ENCODE results near the gene RUNDC3A. TPM values are rescaled to one million over a fixed set of nuclear protein-coding genes. Genes with fewer than 3 reads are reported as not detected.
A peak's percentile ranks its signal among the peaks of the same experiment; 100 is the strongest.
"Not testable (repeated sequence)": the region's sequence is repeated elsewhere in the genome, so short reads cannot be mapped to it uniquely, and the experiment has no call there.

RUNDC3A gene
- total RNA-seq, 1 donor from 2014 or later, result 0.26 TPM

DNA sequence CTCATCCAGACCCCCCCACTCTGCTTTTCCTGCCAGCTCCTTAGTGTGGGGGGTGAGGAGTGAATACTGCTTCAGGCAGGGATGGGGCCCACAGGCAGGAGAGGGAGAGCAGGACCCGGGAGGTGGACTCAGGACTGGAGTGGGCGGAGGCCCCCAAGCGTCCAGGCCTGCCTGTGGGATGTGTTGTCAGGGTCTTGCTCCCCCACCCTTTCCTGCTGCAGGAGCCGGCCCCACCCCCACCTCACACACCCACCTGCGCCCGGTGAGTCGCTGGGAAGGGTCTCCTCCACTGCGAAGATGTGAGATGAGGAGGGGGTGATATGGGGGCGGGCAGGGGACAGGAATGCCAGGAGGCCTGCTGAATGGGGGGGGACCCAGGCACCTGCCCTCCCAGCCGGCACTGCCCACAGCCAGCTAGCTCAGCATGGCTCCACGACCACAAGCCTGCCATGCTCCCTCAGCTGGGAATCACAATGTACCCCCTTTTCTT is 54.1 kb downstream of the RUNDC3A start:
- H3K27me3 ChIP-seq (ENCODE audit: control insufficient read depth, insufficient read depth, low read length), result peaks cover 7% of the 10 kb centered on the region
- FAIRE-seq (no peak), DNase-seq (ENCODE audit: low read depth) (no peak)
- no peak overlapping the region for H3K4me3 ChIP-seq (ENCODE audit: low read depth, low read length)
- no peaks in the 10 kb centered on the region for H3K36me3 ChIP-seq (ENCODE audit: control insufficient read depth, insufficient read depth, low read length)
- no peak for TF ChIP-seq CTCF (IDR thresholded peaks at IDR 0.05; ENCODE audit: insufficient read depth, low read length, severe bottlenecking)

DNA sequence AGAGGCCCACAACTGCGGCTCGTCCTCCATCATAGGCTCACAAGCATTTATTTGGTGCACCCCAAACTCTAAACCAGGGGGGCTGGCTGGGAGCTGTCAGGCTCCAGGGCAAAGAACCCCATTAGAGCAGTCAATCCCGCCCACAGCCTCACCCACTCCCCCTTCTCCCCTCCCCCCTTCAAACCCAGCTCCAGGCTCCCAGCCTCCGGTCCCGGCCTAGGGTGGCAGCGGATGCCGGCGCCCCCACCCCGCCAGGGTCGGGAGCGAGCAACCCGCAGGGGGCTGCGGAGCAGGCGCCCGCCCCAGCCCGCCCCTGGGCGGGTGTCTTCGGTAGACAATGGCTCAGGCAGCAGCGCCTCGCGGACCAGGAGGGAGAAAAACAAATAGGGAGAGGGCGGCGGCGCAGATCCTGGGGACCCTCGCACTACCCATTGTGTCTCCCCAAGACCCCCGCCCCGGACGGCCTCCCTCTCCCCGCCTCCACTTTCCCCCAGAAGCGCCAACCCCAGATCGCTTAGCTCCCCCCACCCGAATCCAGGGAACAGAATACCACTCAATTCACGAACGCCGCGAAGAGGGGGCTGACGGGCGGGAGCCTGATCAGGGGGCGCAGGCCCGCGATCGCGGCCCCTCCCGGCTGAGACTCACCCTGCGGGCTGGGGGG is 54.7 kb downstream of the RUNDC3A start:
- FAIRE-seq (no peak), DNase-seq (ENCODE audit: low read depth) (no peak)
- H3K36me3 ChIP-seq (ENCODE audit: control insufficient read depth, insufficient read depth, low read length), result no peaks in the 10 kb centered on the region
- no peak for TF ChIP-seq CTCF (IDR thresholded peaks at IDR 0.05; ENCODE audit: insufficient read depth, low read length, severe bottlenecking)
- peaks cover 7% of the 10 kb centered on the region for H3K27me3 ChIP-seq (ENCODE audit: control insufficient read depth, insufficient read depth, low read length)
- H3K4me3 ChIP-seq (ENCODE audit: low read depth, low read length), result peak overlapping the region; percentile 40

DNA sequence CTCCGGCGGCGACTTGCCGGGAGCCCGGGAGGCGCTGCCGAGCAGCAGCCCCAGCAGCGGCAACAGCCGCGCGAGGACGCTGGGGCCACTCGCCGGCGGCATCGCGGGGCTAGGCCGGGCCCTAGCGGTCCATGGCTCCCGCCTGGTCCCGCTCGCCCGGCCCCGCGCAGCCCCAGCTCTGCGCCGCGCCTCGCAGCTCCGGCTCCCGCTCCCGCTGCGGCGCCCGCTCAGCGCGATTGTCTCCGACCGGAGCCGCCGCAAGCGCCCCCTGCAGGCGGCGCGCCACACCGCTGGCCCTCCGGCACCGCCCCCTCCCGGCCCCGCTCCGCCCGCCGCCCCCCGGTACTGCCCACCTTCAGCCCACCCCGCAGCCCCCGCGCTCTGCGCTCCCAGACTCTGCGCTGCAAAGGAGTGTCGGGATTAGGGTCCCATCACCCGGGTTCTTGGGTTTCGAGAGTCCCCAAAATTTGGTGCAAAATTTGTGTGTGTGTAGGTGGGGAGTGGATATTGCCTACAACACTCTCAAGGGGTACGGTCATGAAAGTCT is 55.3 kb downstream of the RUNDC3A start, which contains the start of gene FAM171A2:
FAM171A2 (minus strand) TSS at position 241 of the 547 bp plus-strand sequence; CDS start at position 102, 139 bp downstream.
- peak; percentile 53 for TF ChIP-seq CTCF (IDR thresholded peaks at IDR 0.05; ENCODE audit: insufficient read depth, low read length, severe bottlenecking)
- Histone ChIP-seq H3K4me3 (ENCODE audit: low read depth, low read length) (peak within 1 kb of the TSS; percentile 40), H3K27me3 (ENCODE audit: control insufficient read depth, insufficient read depth, low read length) (peaks cover 7% of the 10 kb centered on the region), H3K36me3 (ENCODE audit: control insufficient read depth, insufficient read depth, low read length) (no peaks in the 10 kb centered on the region)
- FAIRE-seq (no peak), DNase-seq (ENCODE audit: low read depth) (no peak)

GRCh38 chr17:44365051-44365450 is 56.6 kb downstream of the RUNDC3A start:
- not testable (repeated sequence) for H3K36me3 ChIP-seq (ENCODE audit: control insufficient read depth, insufficient read depth, low read length); FAIRE-seq; DNase-seq (ENCODE audit: low read depth); H3K4me3 ChIP-seq (ENCODE audit: low read depth, low read length); H3K27me3 ChIP-seq (ENCODE audit: control insufficient read depth, insufficient read depth, low read length)

GRCh38 chr17:44367231-44367979 is 59.0 kb downstream of the RUNDC3A start:
- Histone ChIP-seq H3K27me3 (ENCODE audit: control insufficient read depth, insufficient read depth, low read length) (peaks cover 5% of the 10 kb centered on the region), H3K36me3 (ENCODE audit: control insufficient read depth, insufficient read depth, low read length) (no peaks in the 10 kb centered on the region), H3K4me3 (ENCODE audit: low read depth, low read length) (no peak overlapping the region)
- TF ChIP-seq CTCF (IDR thresholded peaks at IDR 0.05; ENCODE audit: insufficient read depth, low read length, severe bottlenecking), result no peak
- no peak for DNase-seq (ENCODE audit: low read depth)
- no peak for FAIRE-seq

Other genes with a start within 250 kb of the RUNDC3A start
- 18.9 and 20.3 TPM in 2 replicates for gene LSM12, start 241.9 kb upstream of the RUNDC3A start, total RNA-seq
- 7.6 and 9.2 TPM in 2 replicates for gene G6PC3, start 237.9 kb upstream of the RUNDC3A start, total RNA-seq
- 18.4 TPM in 2 replicates for gene HDAC5, start 185.0 kb upstream of the RUNDC3A start, total RNA-seq
- gene HROB, start 166.7 kb upstream of the RUNDC3A start, total RNA-seq, result 0.26 and 0.64 TPM in 2 replicates
- not detected in 2 replicates for gene ASB16, start 137.9 kb upstream of the RUNDC3A start, total RNA-seq
- 20.3 and 25.6 TPM in 2 replicates for gene TMUB2, start 121.6 kb upstream of the RUNDC3A start, total RNA-seq
- 32.4 and 46.3 TPM in 2 replicates for gene ATXN7L3, start 108.7 kb upstream of the RUNDC3A start, total RNA-seq
- gene UBTF, start 88.9 kb upstream of the RUNDC3A start, total RNA-seq, result 22.9 and 36.1 TPM in 2 replicates
- gene SLC4A1, start 40.5 kb upstream of the RUNDC3A start, total RNA-seq, result not detected in 2 replicates
- 83.7 and 113 TPM in 2 replicates for gene SLC25A39, start 16.2 kb downstream of the RUNDC3A start, total RNA-seq
- gene GRN, start 36.7 kb downstream of the RUNDC3A start, total RNA-seq, result 200 and 513 TPM in 2 replicates
- gene FAM171A2, start 55.3 kb downstream of the RUNDC3A start, total RNA-seq, result 0.53 and 0.90 TPM in 2 replicates
- gene ITGA2B, start 81.0 kb downstream of the RUNDC3A start, total RNA-seq, result under 0.01 TPM in 1 of 2 replicates, not detected in the other
- gene GPATCH8, start 194.8 kb downstream of the RUNDC3A start, total RNA-seq, result 12.3 and 14.2 TPM in 2 replicates
- under 0.01 and 0.13 TPM in 2 replicates for gene FZD2, start 248.9 kb downstream of the RUNDC3A start, total RNA-seq